K562 (cell line): ENCODE results near the gene DYRK1A. TPM values are rescaled to one million over a fixed set of nuclear protein-coding genes. Genes with fewer than 3 reads are reported as not detected.

Source experiments
- ATAC-seq: fragments of 200-7000 bp; cut with Tn5 transposase; 3 replicates; pipeline ENCODE4 v1.9.1; 2020; ENCODE audit warnings: moderate library complexity
- BruUV-seq: library from RNA; stranded (reverse); fragments of 400-500 nt; replicated peaks from 2 replicates; lab custom pipeline; 2021; lab: Mats Ljungman, UMichigan
- CTCF ChIA-PET: fragments of 300-600 bp; formaldehyde crosslinking; extraction: SDS; loops from one replicate; lab custom pipeline; 2021; ENCODE audit warnings: low intra/inter-chr PET ratio; lab: Yijun Ruan, JAX
- POLR2A ChIA-PET: fragments of 300-600, 350-650 bp; sonication (Branson Sonifier 250); formaldehyde crosslinking; extraction: SDS; loops from one replicate; lab custom pipeline; 2021; ENCODE audit warnings: antibody characterized with exemption, inconsistent platforms; lab: Yijun Ruan, JAX
- DNase-seq, 4 experiments: peaks; one replicate each; pipeline versions ENCODE4 v3.0.0 to v3.0.0-alpha.2; 2011 to 2018; ENCODE audit warnings: low spot score in 3 of 4, mixed read lengths in 3 of 4; ENCODE audit errors: extremely low read depth in 1 of 4
- FAIRE-seq: peaks from 2 replicates; lab custom pipeline; 2011; peaks lifted over from hg19 to GRCh38; lab: Jason Lieb, UNC
- H2AFZ ChIP-seq: 2 replicates; pipeline ENCODE4 v1.6.0; 2011; ENCODE audit warnings: low read depth, low read length, control low read depth, inconsistent platforms
- H3K27ac ChIP-seq: fragments of 200-600 bp; 3 replicates; pipeline ENCODE4 v1.8.0; 2011; ENCODE audit warnings: low read depth, mild to moderate bottlenecking, control low read depth, inconsistent platforms, low read length, moderate library complexity, mixed read lengths; ENCODE audit errors: extremely low read depth
- H3K27me3 ChIP-seq, 2 experiments: fragments of 300-600 bp in 1 of 2; 2 replicates in 1 of 2; 3 replicates in 1 of 2; pipeline versions ENCODE4 v1.6.0 to v1.8.0; 2011; ENCODE audit warnings: inconsistent platforms in 2 of 2, low read length in 2 of 2, mild to moderate bottlenecking in 1 of 2, mixed read lengths in 1 of 2, moderate library complexity in 1 of 2; ENCODE audit not compliant: control insufficient read depth in 2 of 2, insufficient read depth in 2 of 2
- H3K36me3 ChIP-seq: fragments of 300-600 bp; 3 replicates; pipeline ENCODE4 v1.8.0; 2011; ENCODE audit warnings: mild to moderate bottlenecking, low read length, inconsistent platforms; ENCODE audit not compliant: control insufficient read depth, insufficient read depth
- H3K4me1 ChIP-seq, 2 experiments: fragments of 200-600 bp in 1 of 2; replicated peaks in 1 of 2; 2 replicates in 1 of 2; 3 replicates in 1 of 2; pipeline versions ENCODE4 v1.5.1 to v1.8.0; 2011; ENCODE audit warnings: inconsistent platforms in 2 of 2, low read length in 2 of 2, mild to moderate bottlenecking in 1 of 2, mixed read lengths in 1 of 2, moderate library complexity in 1 of 2; ENCODE audit not compliant: control insufficient read depth in 2 of 2, insufficient read depth in 2 of 2
- H3K4me2 ChIP-seq: 2 replicates; pipeline ENCODE4 v1.6.1; 2011; ENCODE audit warnings: low read length, control low read depth, inconsistent platforms, mixed read lengths; ENCODE audit not compliant: insufficient read depth
- H3K4me3 ChIP-seq: fragments of 200-600 bp; sonication (generic), shearing (Covaris generic); 2 replicates; pipeline ENCODE4 v1.5.1; 2016; ENCODE audit warnings: control low read depth, inconsistent platforms
- H3K79me2 ChIP-seq: fragments of 200-600 bp; 3 replicates; pipeline ENCODE4 v1.8.0; 2011; ENCODE audit warnings: low read length, inconsistent platforms; ENCODE audit not compliant: control insufficient read depth, insufficient read depth
- H3K9ac ChIP-seq, 2 experiments: 2 replicates each; pipeline versions ENCODE4 v1.6.0 to v1.6.1; 2011; ENCODE audit warnings: low read depth in 2 of 2, low read length in 2 of 2, control low read depth in 1 of 2, inconsistent platforms in 1 of 2, mild to moderate bottlenecking in 1 of 2, mixed read lengths in 1 of 2; ENCODE audit not compliant: insufficient read depth in 1 of 2
- H3K9me1 ChIP-seq: one replicate; pipeline ENCODE4 v1.6.0; 2011; ENCODE audit warnings: inconsistent platforms, mild to moderate bottlenecking, low read length, moderate library complexity; ENCODE audit not compliant: control insufficient read depth, insufficient read depth
- H3K9me3 ChIP-seq: replicated peaks from 2 replicates; pipeline ENCODE4 v1.5.1; 2011; ENCODE audit warnings: low read depth, low read length, inconsistent platforms; ENCODE audit not compliant: control insufficient read depth, insufficient read depth
- H4K20me1 ChIP-seq: replicated peaks from 2 replicates; pipeline ENCODE4 v1.6.1; 2011; ENCODE audit warnings: low read length, inconsistent platforms, mixed read lengths; ENCODE audit not compliant: control insufficient read depth, insufficient read depth
- FOXM1 ChIP-seq, 2 experiments: fragments of 450-650 bp in 1 of 2; sonication (generic) in 1 of 2; formaldehyde crosslinking in 1 of 2; IDR thresholded peaks; 2 replicates each; pipeline versions ENCODE4 v1.6.1 to v1.9.0; 2017 to 2022; ENCODE audit warnings: low read depth in 2 of 2, mild to moderate bottlenecking in 2 of 2, missing genetic modification reagents in 1 of 2, moderate library complexity in 1 of 2
- POLR2AphosphoS2 ChIP-seq: IDR thresholded peaks from 2 replicates; pipeline ENCODE4 v1.6.1; 2012; ENCODE audit warnings: low read length, improper control_type of control experiment
- ZNF316 ChIP-seq: fragments of 450-650 bp; IDR thresholded peaks from 2 replicates; pipeline ENCODE4 v1.6.1; 2016
- ZNF324 ChIP-seq: fragments of 250-450 bp; sonication (Bioruptor Pico); IDR thresholded peaks from 2 replicates; pipeline ENCODE4 v1.4.0; 2020; ENCODE audit warnings: mild to moderate bottlenecking
- ZNF586 ChIP-seq: fragments of 450-650 bp; formaldehyde crosslinking; conservative IDR thresholded peaks from 2 replicates; pipeline ENCODE4 v1.4.0; 2020; ENCODE audit warnings: mild to moderate bottlenecking, moderate library complexity
- WGBS: fragments of 100-300 bp; shearing (Covaris generic); methylation state at CpG from one replicate; pipeline ENCODE4 v1.1.6; 2016; ENCODE audit warnings: low coverage, mixed read lengths; ENCODE audit not compliant: insufficient coverage; ENCODE audit errors: missing lambda C conversion rate; 5-methylcytosine and 5-hydroxymethylcytosine counted together
- in situ Hi-C: fragments of 300-500 bp; cut with MboI; formaldehyde crosslinking; loops from 4 replicates; pipeline ENCODE4 v1.15.0; 2018; ENCODE audit warnings: inconsistent platforms, mixed read lengths
- intact Hi-C: fragments of 100-400 bp; cut with micrococcal nuclease; formaldehyde crosslinking; loops from 2 replicates; pipeline ENCODE4 v1.14.2; 2022
- polyA plus RNA-seq, 8 experiments: library from polyadenylated mRNA; depleted of rRNA in 4 of 8; stranded (reverse) in 5 of 8; unstranded in 3 of 8; fragments of >200 nt; fragmentation: Nextera tagmentation in 2 of 8; fragmentation: Illumina TruSeq in 1 of 8; extraction: Ambion mirVana in 2 of 8; extraction: Trizol in 1 of 8; gene quantifications; 2 replicates each; pipeline versions ENCODE4 v1.2.1 to v1.2.3, GENCODE V29; 2011 to 2014; ENCODE audit warnings: inconsistent platforms in 1 of 8, missing spikeins in 1 of 8
- total RNA-seq, 7 experiments: library from RNA; depleted of rRNA in 6 of 7; stranded (reverse); fragments of >200 nt in 6 of 7; fragmentation: Illumina TruSeq in 2 of 7; extraction: Trizol in 2 of 7; gene quantifications; 2 replicates each; pipeline versions ENCODE4 v1.2.1 to v1.2.3, GENCODE V29; 2011 to 2021; ENCODE audit warnings: low replicate concordance in 1 of 7

The DYRK1A gene
- total and polyA plus RNA-seq, 9 of the 15 experiments (the other 6 are each of a cell fraction or from before 2014, with no cell fraction given): 3.7 to 64.8 (median 42.3) TPM

DNA sequence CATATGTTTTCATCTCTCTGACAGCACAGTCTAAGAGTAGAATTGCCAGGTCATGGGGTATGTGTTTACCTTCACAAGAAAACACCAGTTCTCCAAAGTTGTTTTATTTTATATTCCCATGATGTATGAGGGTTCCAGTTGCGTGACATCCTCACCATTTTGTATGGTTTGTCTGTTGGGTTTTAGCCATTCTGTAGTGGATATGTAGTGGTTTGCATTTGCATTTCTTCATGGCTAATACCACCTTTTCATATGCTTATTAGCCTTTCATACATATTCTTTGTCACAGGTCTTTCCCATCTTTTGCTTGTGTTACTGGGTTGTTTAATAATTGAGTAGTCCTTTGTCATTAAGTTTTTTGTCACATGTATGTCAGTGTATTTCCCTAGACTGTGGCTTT, 132.1 kb downstream of the DYRK1A start:
- intact Hi-C loops: no loop called here
- Histone ChIP-seq H3K9me3 (no peaks in the 10 kb centered on the region), H3K79me2 (peaks cover 34% of the 10 kb centered on the region), H2AFZ (no peak overlapping the region), H3K9ac (no peak overlapping the region), H3K27me3 (no peaks in the 10 kb centered on the region), H3K4me2 (no peak overlapping the region), H4K20me1 (no peaks in the 10 kb centered on the region), H3K36me3 (peaks cover 79% of the 10 kb centered on the region), H3K27ac (no peak overlapping the region), H3K4me3 (no peak overlapping the region), H3K9me1 (no peaks in the 10 kb centered on the region), H3K4me1 (no peaks in the 10 kb centered on the region)
- DNase-seq: no peak
- CTCF ChIA-PET: interaction anchor here (0.7 kb wide), 1 partner anchor 230 kb away, joined by 4 read pairs; no protein-coding TSS in a partner anchor
- 100% methylated on average over 1 of the region's 1 CpG for WGBS
- FAIRE-seq: no peak
- BruUV-seq: no TSS peak
- TF ChIP-seq POLR2AphosphoS2: 0 out of 2 replicates have a peak, but pooled peaks have one; percentile 60
- no peak for TF ChIP-seq ZNF324
- TF ChIP-seq ZNF586 (CRISPR knock-in tag): no peak
- POLR2A ChIA-PET: no interaction called here
- in situ Hi-C loops: no loop called here
- no peak for ATAC-seq

DNA sequence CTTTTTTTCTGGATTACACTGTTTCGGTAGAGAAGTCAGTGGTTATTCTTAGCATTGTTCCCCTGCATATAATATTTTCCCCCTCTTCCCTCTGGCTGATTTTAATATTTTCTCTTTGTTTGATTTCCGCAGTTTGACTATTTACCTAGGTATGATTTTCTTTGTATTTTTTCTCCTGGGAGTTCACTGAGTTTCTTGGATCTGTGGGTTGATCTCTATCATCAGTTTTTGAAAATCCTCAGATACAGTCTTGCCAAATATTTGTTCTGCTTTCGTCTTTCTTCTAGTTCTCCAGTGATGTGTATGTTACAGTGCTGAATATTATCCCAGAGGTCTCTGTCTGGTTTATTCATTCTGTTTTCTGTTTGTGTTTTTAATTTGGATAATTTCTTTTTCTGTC, 136.4 kb downstream of the DYRK1A start:
- H3K4me2 ChIP-seq: no peak overlapping the region

More for the DNA sequence above, 136.4 kb downstream of the DYRK1A start:
- Histone ChIP-seq H3K9ac (no peak overlapping the region), H4K20me1 (no peaks in the 10 kb centered on the region), H3K4me3 (no peak overlapping the region), H3K79me2 (peaks cover 34% of the 10 kb centered on the region), H3K27me3 (no peaks in the 10 kb centered on the region), H2AFZ (no peak overlapping the region), H3K36me3 (peaks cover 86% of the 10 kb centered on the region), H3K27ac (no peak overlapping the region), H3K9me3 (no peaks in the 10 kb centered on the region), H3K4me1 (no peaks in the 10 kb centered on the region), H3K9me1 (no peaks in the 10 kb centered on the region)
- intact Hi-C loops: no loop called here
- no TSS peak for BruUV-seq
- WGBS: 95% methylated on average over 3 of the region's 3 CpGs
- no peak for TF ChIP-seq ZNF316
- TF ChIP-seq FOXM1 (IDR thresholded peaks at IDR 0.05; ENCODE audit: low read depth): no peak
- no peak for TF ChIP-seq FOXM1 (CRISPR knock-in tag; IDR thresholded peaks at IDR 0.05; ENCODE audit: low read depth)
- DNase-seq (no peak), FAIRE-seq (no peak), ATAC-seq (no peak)
- in situ Hi-C loops: no loop called here
- ChIA-PET CTCF (no interaction called here), POLR2A (interaction anchor here (0.6 to 1.5 kb wide), 2 partner anchors 9 to 24 kb away, joined by 3 to 4 read pairs; no protein-coding TSS in a partner anchor)
